Measurements from ENCODE around the gene SLC43A3.

DNA sequence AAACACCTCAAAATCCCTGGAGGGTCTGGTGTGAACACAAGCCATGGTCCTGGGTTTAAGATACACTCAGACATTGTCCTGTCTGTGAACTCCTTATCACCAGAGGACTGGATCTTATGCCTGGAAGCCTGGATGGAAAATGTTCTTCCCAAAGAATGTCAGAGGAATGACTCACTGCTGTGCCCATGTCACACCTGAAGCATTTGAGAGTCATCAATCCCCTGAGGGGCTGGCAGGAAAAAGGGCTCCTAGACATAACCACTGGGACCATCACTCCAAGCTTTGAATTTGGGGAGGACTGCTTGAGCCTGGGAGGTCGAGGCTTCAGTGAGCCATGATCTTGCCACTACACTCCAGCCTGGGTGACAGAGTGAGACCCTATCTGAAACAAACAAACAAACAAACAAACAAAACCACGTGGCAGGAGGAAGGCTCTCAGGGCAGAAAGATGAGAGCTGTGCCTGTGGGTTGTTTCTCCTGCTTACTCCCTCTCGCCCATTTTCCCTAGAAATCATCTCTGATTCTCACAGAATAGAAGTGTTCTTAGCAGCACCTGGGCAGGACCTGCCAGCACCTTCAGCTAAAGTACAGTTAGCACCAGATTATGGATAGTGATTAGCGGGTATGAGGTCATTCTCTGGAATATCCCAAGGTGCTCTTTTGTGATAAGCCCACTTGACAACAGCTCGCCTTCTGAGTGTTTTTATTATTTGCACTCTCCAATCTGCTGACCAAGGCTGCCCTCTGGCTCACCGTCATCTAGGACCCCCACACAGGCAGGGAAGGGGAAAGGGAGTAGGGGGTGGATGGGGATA lies 24.5 kb downstream of the SLC43A3 start:
- TF ChIP-seq, protein P1, sequence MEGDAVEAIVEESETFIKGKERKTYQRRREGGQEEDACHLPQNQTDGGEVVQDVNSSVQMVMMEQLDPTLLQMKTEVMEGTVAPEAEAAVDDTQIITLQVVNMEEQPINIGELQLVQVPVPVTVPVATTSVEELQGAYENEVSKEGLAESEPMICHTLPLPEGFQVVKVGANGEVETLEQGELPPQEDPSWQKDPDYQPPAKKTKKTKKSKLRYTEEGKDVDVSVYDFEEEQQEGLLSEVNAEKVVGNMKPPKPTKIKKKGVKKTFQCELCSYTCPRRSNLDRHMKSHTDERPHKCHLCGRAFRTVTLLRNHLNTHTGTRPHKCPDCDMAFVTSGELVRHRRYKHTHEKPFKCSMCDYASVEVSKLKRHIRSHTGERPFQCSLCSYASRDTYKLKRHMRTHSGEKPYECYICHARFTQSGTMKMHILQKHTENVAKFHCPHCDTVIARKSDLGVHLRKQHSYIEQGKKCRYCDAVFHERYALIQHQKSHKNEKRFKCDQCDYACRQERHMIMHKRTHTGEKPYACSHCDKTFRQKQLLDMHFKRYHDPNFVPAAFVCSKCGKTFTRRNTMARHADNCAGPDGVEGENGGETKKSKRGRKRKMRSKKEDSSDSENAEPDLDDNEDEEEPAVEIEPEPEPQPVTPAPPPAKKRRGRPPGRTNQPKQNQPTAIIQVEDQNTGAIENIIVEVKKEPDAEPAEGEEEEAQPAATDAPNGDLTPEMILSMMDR (IDR thresholded peaks at IDR 0.05): no peak
- TF ChIP-seq ZFX (IDR thresholded peaks at IDR 0.05; ENCODE audit: borderline replicate concordance): no peak

Data from 22Rv1 (cell line).